Activated naive CD4-positive, alpha-beta T cell treated with anti-CD3 and anti-CD28 coated beads, Interleukin-2, amount 50 U/mL, for 24 hours (primary cell): Measurements from ENCODE around the gene SLC45A2.
A peak's percentile ranks its signal among the peaks of the same experiment; 100 is the strongest.
"Not testable (repeated sequence)": the region's sequence is repeated elsewhere in the genome, so short reads cannot be mapped to it uniquely, and the experiment has no call there.

Experiments
- H3K27ac Mint-ChIP-seq: one replicate; pipeline ENCODE4 v1.8.0; 2021; ENCODE audit warnings: mild to moderate bottlenecking, mixed read lengths
- H3K27me3 Mint-ChIP-seq: one replicate; pipeline ENCODE4 v1.8.0; 2021; ENCODE audit warnings: mixed read lengths
- H3K36me3 Mint-ChIP-seq: one replicate; pipeline ENCODE4 v1.8.0; 2021; ENCODE audit warnings: mixed read lengths
- H3K4me1 Mint-ChIP-seq: one replicate; pipeline ENCODE4 v1.8.0; 2021; ENCODE audit warnings: mixed read lengths
- H3K4me3 Mint-ChIP-seq: one replicate; pipeline ENCODE4 v1.8.0; 2021; ENCODE audit warnings: mild to moderate bottlenecking, mixed read lengths
- H3K9me3 Mint-ChIP-seq: one replicate; pipeline ENCODE4 v1.8.0; 2021; ENCODE audit warnings: mixed read lengths

The SLC45A2 gene

GRCh38 chr5:33984671-33985124 lies at the start of gene SLC45A2:
Gene SLC45A2 (minus strand): TSS chr5:33984693. CDS start chr5:33984583, 110 bp downstream.
- Mint-ChIP-seq H3K9me3 (no peaks in the 10 kb centered on the region), H3K27me3 (no peaks in the 10 kb centered on the region), H3K4me3 (no peak within 1 kb of the TSS), H3K36me3 (peaks cover 10% of the 10 kb centered on the region), H3K27ac (no peak within 1 kb of the TSS), H3K4me1 (no peaks in the 10 kb centered on the region)

- Mint-ChIP-seq H3K4me1 (no peaks in the 10 kb centered on the region), H3K27ac (no peak overlapping the region), H3K9me3 (no peaks in the 10 kb centered on the region), H3K4me3 (no peak overlapping the region), H3K36me3 (peaks cover 12% of the 10 kb centered on the region), H3K27me3 (no peaks in the 10 kb centered on the region)
Measured at GRCh38 chr5:34031966-34032365, 47.5 kb upstream of the SLC45A2 start.

- no peaks in the 10 kb centered on the region for H3K27me3 Mint-ChIP-seq
- H3K4me3 Mint-ChIP-seq, result no peak overlapping the region
- H3K9me3 Mint-ChIP-seq, result no peaks in the 10 kb centered on the region
- H3K27ac Mint-ChIP-seq, result no peak overlapping the region
- peaks cover 12% of the 10 kb centered on the region for H3K36me3 Mint-ChIP-seq
- no peaks in the 10 kb centered on the region for H3K4me1 Mint-ChIP-seq
Measured at GRCh38 chr5:34031117-34031516, 46.6 kb upstream of the SLC45A2 start.

GRCh38 chr5:34030585-34030984 lies 46.1 kb upstream of the SLC45A2 start:
- not testable (repeated sequence) for H3K9me3 Mint-ChIP-seq, H3K4me1 Mint-ChIP-seq, H3K27ac Mint-ChIP-seq

GRCh38 chr5:34030048-34030447 lies 45.6 kb upstream of the SLC45A2 start:
- Mint-ChIP-seq H3K4me3 (no peak overlapping the region), H3K27me3 (no peaks in the 10 kb centered on the region), H3K27ac (no peak overlapping the region), H3K9me3 (no peaks in the 10 kb centered on the region), H3K36me3 (peaks cover 9% of the 10 kb centered on the region), H3K4me1 (no peaks in the 10 kb centered on the region)

More at GRCh38 chr5:34030585-34030984, 46.1 kb upstream of the SLC45A2 start:
- H3K4me3 Mint-ChIP-seq, H3K27me3 Mint-ChIP-seq: not testable (repeated sequence)
- H3K36me3 Mint-ChIP-seq, result peaks cover 13% of the 10 kb centered on the region

- peaks cover under 1% of the 10 kb centered on the region for H3K4me1 Mint-ChIP-seq
Measured at GRCh38 chr5:34028349-34028748, 43.9 kb upstream of the SLC45A2 start.

GRCh38 chr5:34026089-34026761 lies 41.7 kb upstream of the SLC45A2 start:
- Mint-ChIP-seq H3K4me3 (no peak overlapping the region), H3K36me3 (peaks cover 11% of the 10 kb centered on the region), H3K27ac (peak overlapping the region; percentile 68), H3K4me1 (peaks cover 19% of the 10 kb centered on the region), H3K9me3 (no peaks in the 10 kb centered on the region), H3K27me3 (no peaks in the 10 kb centered on the region)

More at GRCh38 chr5:34028349-34028748, 43.9 kb upstream of the SLC45A2 start:
- H3K27ac Mint-ChIP-seq, result no peak overlapping the region
- no peak overlapping the region for H3K4me3 Mint-ChIP-seq
- H3K36me3 Mint-ChIP-seq, result peaks cover 9% of the 10 kb centered on the region
- no peaks in the 10 kb centered on the region for H3K27me3 Mint-ChIP-seq
- H3K9me3 Mint-ChIP-seq, result no peaks in the 10 kb centered on the region

GRCh38 chr5:34022121-34022705 lies 37.7 kb upstream of the SLC45A2 start:
- H3K9me3 Mint-ChIP-seq, result no peaks in the 10 kb centered on the region
- H3K36me3 Mint-ChIP-seq, result peaks cover 16% of the 10 kb centered on the region
- H3K27ac Mint-ChIP-seq, result peak overlapping the region; percentile 86
- no peaks in the 10 kb centered on the region for H3K27me3 Mint-ChIP-seq
- peak overlapping the region; percentile 11 for H3K4me3 Mint-ChIP-seq
- H3K4me1 Mint-ChIP-seq, result peaks cover 22% of the 10 kb centered on the region

- no peaks in the 10 kb centered on the region for H3K27me3 Mint-ChIP-seq
- peaks cover 19% of the 10 kb centered on the region for H3K36me3 Mint-ChIP-seq
- no peak overlapping the region for H3K4me3 Mint-ChIP-seq
- peak overlapping the region; percentile 27 for H3K27ac Mint-ChIP-seq
- H3K4me1 Mint-ChIP-seq, result peaks cover 22% of the 10 kb centered on the region
- no peaks in the 10 kb centered on the region for H3K9me3 Mint-ChIP-seq
Measured at GRCh38 chr5:34021334-34021733, 36.8 kb upstream of the SLC45A2 start.

GRCh38 chr5:34020726-34021125 lies 36.2 kb upstream of the SLC45A2 start:
- H3K4me3 Mint-ChIP-seq, result no peak overlapping the region
- no peak overlapping the region for H3K27ac Mint-ChIP-seq

GRCh38 chr5:34017254-34017653 lies 32.8 kb upstream of the SLC45A2 start:
- Mint-ChIP-seq H3K9me3 (no peaks in the 10 kb centered on the region), H3K27ac (no peak overlapping the region), H3K27me3 (no peaks in the 10 kb centered on the region), H3K36me3 (peaks cover 13% of the 10 kb centered on the region), H3K4me1 (peaks cover 13% of the 10 kb centered on the region), H3K4me3 (no peak overlapping the region)

More at GRCh38 chr5:34020726-34021125, 36.2 kb upstream of the SLC45A2 start:
- Mint-ChIP-seq H3K9me3 (no peaks in the 10 kb centered on the region), H3K36me3 (peaks cover 16% of the 10 kb centered on the region), H3K4me1 (peaks cover 22% of the 10 kb centered on the region), H3K27me3 (no peaks in the 10 kb centered on the region)

- H3K27me3 Mint-ChIP-seq, result no peaks in the 10 kb centered on the region
- no peak overlapping the region for H3K4me3 Mint-ChIP-seq
- no peaks in the 10 kb centered on the region for H3K9me3 Mint-ChIP-seq
- H3K4me1 Mint-ChIP-seq, result peaks cover 8% of the 10 kb centered on the region
- H3K36me3 Mint-ChIP-seq, result peaks cover 13% of the 10 kb centered on the region
- peak overlapping the region; percentile 35 for H3K27ac Mint-ChIP-seq
Measured at GRCh38 chr5:34016750-34017149, 32.3 kb upstream of the SLC45A2 start.

- Mint-ChIP-seq H3K4me3 (no peak overlapping the region), H3K27ac (no peak overlapping the region), H3K36me3 (peaks cover 10% of the 10 kb centered on the region), H3K4me1 (peaks cover 2% of the 10 kb centered on the region), H3K27me3 (no peaks in the 10 kb centered on the region), H3K9me3 (no peaks in the 10 kb centered on the region)
Measured at GRCh38 chr5:34016222-34016621, 31.7 kb upstream of the SLC45A2 start.

- Mint-ChIP-seq H3K27ac (no peak overlapping the region), H3K4me3 (no peak overlapping the region), H3K27me3 (no peaks in the 10 kb centered on the region), H3K36me3 (peaks cover 8% of the 10 kb centered on the region), H3K4me1 (no peaks in the 10 kb centered on the region), H3K9me3 (no peaks in the 10 kb centered on the region)
Measured at GRCh38 chr5:34015120-34015822, 30.8 kb upstream of the SLC45A2 start.

GRCh38 chr5:34014626-34015025 lies 30.1 kb upstream of the SLC45A2 start:
- H3K27ac Mint-ChIP-seq, result no peak overlapping the region
- H3K4me1 Mint-ChIP-seq, result no peaks in the 10 kb centered on the region
- H3K27me3 Mint-ChIP-seq, result no peaks in the 10 kb centered on the region
- no peak overlapping the region for H3K4me3 Mint-ChIP-seq
- peaks cover 5% of the 10 kb centered on the region for H3K36me3 Mint-ChIP-seq
- no peaks in the 10 kb centered on the region for H3K9me3 Mint-ChIP-seq

GRCh38 chr5:34013547-34013946 lies 29.1 kb upstream of the SLC45A2 start:
- Mint-ChIP-seq H3K9me3 (no peaks in the 10 kb centered on the region), H3K4me1 (peaks cover 10% of the 10 kb centered on the region), H3K4me3 (no peak overlapping the region), H3K36me3 (peaks cover 3% of the 10 kb centered on the region), H3K27ac (no peak overlapping the region), H3K27me3 (no peaks in the 10 kb centered on the region)
